HS-27A (cell line): ENCODE measurements around the gene PCBD1.

Experiments used
- DNase-seq: peaks from one replicate; pipeline ENCODE4 v3.0.0-alpha.2; 2012; ENCODE audit warnings: low read depth, missing footprints

Gene PCBD1

DNA sequence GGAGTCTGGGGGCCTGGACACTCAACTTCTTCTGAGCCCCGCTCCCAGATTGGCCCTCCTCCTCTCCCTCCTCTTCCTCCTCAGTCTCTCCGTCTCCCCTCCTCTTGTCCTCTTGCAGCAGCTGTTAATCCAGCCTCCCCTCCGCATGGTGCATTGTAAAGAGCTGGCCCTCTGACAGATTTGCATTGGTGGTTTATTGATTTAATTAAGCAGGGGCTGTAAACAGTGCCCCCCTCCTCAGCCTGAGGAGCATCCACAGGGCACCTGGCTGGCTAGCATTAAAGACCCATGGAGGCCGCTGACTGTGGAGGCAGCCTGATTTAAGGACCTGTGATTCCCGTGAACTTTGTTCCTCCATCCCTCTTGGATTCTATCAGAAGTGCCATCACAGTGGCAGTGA is 28.9 kb upstream of the PCBD1 start:
- DNase-seq: no peak

DNA sequence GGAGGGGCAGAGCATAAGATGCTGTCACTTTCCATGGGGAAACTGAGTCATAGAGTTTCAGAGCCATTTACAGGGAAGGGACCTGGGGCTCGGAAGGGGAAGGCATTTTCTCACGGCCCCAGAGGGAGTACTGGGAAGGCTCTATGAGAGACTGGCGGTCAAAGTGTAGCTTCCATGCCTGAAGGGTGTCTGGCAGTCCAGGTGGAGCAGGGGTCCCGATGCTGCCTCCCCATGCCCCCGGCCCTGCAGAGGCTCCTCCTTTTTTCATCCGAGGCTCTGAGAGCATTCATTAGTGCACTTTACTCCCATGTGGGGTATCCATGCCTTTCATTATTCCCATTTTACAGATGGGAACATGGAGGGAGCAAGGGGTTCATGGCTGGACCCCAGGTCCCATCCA is 27.9 kb upstream of the PCBD1 start:
- DNase-seq: no peak

DNA sequence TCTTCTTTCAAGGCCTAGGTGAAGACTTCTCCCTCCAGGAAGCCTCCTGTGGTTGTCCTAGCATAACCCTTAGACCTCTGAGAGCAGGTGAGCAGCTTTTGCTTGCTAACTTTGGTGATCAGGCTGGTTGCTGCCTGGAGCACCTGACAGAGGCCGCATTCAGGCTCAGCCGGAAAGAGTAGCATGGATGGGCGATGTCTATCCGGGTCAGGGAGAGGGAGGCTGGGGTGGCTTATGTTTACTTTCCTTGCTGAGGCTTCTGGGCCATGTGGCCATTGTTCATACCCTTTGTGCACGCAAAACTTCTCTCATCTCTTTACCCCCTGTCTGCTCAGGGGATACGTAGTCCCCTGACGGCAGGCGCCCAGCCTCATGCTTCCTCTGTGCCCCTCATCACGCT is 27.4 kb upstream of the PCBD1 start:
- no peak for DNase-seq

DNA sequence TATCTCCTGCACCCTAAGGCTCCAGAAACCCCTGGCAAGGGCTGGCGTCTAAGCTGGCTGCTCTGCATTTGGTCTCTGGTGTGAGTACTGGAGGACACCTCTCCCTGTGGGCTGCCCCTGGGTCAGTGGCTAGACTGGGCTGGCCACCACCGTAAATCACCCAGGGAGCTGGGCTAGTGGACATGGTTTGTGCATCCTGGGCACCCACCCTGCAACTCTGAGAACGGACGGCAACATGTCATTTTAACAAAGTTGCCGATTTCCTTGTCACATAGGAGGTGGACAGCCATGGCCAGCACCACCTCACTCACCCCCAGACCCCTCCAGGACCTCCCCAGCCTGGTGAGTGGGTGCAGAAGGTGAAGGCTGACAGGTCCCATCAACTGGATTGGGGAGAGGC is 26.8 kb upstream of the PCBD1 start:
- DNase-seq: no peak

DNA sequence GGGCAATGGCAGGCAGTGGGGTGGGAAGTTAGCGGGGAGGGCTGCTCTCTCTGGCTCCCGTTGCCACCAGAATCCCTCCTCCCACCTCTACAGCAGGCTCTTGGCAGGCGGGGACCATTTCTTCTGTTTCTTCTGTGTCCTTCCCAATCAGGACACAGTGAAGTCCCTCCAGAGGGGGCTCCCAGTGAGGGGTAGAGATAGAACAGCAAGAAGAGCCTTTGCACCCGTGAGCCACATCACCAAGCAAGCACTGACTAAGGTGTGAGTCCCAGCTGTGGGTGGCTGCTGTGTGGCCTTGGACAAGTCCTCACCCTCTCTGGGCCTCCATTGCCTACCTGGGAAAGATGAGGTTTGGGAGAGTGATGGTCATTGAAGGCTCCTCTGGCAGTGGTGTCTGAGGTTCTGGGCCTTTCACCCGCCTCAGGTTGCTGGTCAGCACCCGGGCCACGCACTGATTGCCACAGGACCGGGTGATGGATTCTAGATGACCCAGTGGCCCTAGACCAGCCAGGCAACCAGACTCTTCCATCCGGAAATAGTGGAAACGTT is 26.0 kb upstream of the PCBD1 start:
- DNase-seq: no peak

DNA sequence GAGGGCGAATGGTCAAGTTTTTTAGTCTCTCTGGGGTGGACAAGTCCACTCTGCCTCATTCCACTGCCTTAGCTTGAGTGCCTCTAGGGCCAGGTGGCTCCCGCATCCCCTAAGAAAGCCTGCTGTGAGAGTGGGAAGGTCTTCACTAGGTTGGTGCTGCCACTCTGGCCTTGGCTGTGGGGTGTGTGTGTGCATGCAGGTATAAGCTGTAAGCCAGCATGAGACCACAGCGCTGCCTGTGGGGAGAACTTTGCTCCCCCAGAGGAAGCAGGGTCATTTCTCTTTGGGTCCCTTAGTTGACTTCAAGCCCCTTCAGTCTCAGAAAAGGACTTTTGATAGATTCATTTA is 25.5 kb upstream of the PCBD1 start:
- no peak for DNase-seq

DNA sequence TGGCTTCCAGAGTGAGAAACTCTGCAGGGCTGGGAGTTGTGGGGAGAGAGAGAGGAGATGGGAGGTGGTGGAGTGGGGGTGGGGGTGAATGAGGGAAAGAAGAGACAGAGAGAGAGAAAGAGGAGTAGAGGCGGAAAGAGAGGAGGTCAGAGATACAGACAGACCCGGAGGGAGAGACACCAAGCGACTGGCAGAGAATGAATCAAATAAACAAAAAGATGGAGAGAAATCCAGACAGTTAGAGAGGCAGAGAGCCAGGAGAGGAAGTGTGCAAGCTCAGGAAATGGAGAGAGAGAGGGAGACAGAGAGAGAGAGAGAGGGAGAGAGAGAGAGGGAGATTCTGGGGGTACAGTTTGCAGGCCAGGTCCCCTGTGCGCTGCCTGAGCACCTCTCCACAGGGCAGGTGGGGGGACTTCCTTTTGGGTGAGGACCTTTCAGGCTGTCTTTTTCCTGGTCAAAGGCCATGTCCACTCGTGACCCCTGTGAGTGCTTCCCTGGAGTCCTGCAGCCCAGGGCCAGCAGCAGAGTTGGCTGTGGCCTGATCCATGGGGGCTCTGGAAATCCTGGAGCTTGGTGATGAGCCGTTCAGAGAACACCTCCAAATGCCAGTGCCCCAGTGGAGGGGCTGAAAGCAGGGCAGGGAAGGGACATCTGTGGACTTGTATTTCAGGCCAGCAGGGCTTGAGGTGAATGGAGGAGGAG is 25.0 kb upstream of the PCBD1 start:
- DNase-seq: no peak

DNA sequence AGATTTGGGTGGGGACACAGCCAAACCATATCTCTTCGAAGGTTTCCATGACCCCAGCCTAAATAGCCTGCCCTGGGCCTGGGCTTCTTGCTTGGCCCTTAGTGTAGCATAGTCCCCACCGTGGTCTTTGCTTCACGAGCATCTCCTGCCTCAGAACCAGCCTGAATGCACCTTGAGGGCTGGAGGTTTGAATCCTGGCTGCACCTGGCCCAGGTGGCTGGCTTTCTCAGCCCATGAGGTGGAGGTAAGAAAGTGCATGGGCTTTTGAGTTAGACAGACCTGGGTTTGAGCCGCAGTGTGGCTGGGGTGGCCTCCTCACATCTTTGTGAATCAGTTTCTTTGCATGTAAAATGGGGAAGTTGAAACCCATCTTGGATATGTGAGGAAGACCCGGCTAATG is 24.2 kb upstream of the PCBD1 start:
- DNase-seq: no peak

DNA sequence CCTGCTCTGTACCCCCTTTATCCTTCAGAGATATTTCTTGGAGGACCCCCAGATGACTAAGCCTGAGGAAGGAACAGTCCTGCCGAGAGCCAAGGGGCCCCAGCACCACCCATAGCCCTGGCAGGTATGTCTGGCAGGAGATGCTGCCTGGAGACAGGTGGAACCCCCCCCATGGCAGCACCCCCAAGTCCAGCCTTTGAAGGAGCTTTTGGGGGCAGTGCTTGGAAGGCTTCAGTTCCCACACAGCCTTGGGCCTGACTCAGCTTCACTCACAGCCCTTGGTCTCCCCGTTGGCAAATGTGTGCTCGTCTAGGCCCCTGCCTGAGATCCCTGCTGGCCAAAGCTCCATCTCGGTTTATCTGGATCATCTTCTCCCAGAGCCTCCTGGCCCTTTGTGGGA is 23.0 kb upstream of the PCBD1 start:
- DNase-seq: no peak

DNA sequence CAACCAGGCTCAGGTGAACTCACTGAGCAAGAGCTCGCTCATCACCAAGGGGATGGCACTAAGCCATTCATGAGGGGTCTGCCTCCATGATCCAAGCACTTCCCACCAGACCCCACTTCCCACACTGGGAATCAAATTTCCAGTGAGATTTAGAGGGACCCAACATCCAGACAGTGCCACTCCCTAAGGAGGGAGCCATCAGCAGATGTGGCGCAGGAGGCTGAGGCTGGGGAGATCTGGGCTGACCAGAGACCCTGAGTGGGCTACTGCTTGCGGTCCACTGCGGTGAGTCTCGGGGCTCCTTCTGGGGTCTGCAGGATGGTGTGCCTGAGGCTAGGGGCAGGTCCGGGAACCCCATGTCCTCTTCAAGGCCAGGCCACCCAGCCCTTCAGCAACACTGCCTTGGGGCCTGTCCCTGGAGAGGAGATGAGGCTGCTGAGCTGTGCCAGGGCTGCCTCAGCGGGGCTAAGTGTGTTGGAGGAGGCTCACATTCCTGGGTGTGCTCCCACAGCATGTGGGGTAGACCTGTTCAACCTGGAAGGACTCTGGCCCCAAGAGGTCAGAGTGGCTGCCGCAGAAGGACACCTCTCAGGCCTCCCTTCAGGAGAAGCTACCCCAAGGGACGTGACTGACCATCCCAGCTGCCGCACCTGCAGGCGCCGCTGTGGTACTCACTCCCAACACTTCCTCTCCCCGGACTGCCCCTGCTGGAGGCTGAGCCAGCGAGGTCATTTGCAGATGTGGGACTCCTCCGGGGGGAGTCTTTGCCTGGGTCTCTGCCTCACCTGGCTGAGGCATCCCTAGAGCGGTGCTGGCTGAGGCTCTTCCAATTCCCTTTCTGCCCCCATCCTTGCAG is 22.3 kb upstream of the PCBD1 start:
- DNase-seq: no peak

DNA sequence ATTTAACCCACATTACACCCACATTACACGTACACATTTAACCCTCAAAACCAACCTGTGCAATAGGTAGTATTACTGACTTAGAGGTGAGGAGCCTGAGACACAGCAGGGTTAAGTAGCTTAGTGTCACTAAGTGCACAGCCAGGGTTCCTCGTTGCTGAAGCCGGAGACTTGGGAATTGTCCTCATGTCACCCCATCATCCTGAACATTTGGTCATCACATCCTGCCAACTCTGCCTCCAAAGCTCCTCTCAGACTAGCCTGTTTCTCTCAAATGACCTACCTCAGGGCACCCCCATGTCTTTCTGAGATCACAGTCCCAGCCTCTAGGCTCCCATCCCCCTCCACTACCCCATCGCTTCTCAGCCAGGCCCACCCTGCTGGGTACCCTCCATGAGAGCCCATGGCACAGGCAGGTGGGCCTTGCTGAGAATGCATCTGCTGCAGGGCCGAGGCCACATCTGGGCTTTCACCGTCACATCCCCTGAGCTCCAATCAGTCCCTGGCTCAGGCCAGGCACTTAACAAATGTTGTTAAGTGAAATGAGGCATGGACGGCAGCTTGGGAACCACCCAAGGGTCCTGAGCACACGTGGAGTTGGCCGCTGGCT is 21.1 kb upstream of the PCBD1 start:
- no peak for DNase-seq

DNA sequence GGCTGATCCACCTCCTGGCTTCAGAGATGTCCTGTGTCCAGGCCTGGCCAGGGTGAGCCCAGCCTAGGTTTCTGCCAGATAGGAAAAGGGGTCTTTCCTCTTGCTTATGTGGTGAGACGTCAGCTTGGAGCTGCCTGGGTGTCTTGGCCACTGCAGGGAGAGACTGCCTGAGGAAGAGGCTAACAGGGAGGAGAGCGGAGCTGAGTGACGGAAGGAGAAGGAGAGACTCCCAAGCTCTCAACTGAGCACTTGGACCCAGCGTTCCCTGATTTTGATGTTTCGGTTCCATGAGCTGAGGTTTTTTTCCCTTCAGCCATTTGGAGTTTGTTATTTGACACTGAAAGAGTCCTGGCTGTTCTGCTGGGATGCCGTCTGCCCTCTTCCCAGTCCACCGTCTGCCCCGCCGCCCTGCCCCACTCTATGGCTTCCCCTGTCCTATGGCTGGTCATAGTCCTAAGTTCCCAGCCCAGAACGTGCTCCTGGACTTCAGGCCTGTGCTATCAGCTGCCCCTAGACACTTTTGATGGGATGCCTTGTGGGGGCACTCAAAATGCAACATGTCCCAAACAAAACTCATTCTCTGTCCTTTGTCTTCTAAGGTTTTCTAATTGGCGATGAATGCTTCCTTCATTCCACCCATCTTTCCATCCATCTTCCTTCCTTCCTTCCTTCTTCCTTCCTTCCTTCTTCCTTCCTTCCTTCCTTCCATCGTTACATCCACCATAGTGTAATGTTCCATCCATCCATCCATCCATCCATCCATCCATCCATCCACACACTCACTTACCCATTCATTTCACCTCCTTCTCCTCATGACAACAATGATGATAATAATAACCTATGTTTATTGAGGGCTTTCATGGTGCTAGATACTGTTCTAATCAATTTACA is 20.3 kb upstream of the PCBD1 start:
- DNase-seq: no peak

DNA sequence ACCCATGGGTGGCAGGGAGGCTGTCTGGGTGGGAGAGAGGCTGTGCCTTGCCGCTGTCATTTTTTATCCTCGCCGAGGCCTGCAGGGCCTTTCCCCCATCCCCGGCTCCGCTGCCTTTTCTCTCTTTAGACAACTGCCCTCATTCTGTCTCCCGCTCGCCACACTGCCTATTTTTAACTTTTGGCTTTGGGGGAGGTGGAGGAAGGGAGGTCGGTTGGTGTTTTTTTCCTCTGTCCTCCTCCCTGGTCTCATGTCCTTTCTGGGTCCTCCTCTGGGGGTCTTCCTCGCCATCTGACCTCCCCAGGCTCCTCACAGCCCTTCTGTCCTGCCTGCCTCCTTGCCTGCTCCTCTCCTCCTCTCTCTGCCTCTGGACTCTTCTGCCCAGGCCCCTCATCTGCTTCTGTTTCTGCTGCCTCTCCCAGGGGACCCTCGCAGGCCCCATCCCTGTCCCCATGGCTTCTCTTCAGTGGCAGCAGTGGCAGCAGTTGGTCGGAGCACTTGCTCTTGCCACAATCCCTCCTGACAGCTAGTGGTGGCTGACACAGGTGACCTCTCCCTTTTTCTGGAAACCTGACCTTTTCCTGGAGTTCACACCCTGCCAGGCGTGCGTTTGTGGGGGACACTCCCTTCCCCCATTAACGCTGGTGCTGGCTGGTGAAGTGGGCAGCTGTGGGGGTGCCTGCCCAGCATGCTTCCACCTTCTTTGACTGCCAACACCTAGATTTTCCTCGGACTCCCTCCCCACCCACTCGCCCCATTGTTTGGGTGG is 19.5 kb upstream of the PCBD1 start:
- DNase-seq: no peak

DNA sequence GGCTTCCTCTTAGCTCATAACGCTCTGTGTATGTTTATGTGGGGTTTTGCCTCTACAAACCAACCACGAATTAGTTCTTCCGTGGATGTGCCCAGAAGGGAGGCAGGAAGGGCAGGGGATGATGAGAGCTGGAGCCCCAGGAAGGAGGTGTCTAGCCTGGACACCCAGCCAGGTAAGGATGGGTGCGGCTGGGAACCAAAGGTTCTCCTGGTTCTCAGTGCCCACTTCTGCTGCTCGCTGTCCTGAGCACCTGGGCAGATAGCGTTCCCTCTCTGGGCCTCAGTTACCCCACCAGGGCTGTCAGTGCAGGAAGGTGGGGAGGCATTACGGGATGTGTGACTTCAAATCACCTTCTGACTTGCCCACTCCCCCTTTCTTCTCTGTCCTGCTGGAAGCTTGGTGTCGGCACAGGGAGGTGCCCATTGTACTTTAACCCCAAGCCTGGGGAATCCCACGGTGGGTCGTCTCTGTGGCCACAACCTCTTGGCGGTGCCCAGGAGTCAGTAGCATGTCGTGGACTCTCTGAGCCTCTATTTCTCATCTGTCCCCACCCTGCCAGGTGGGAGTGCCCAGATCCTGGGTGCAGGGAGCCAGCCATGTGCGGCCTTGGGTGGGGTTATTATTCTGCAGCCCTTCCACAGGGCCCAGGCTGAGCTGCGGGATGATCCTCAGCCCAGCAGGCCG is 18.7 kb upstream of the PCBD1 start:
- DNase-seq: no peak

DNA sequence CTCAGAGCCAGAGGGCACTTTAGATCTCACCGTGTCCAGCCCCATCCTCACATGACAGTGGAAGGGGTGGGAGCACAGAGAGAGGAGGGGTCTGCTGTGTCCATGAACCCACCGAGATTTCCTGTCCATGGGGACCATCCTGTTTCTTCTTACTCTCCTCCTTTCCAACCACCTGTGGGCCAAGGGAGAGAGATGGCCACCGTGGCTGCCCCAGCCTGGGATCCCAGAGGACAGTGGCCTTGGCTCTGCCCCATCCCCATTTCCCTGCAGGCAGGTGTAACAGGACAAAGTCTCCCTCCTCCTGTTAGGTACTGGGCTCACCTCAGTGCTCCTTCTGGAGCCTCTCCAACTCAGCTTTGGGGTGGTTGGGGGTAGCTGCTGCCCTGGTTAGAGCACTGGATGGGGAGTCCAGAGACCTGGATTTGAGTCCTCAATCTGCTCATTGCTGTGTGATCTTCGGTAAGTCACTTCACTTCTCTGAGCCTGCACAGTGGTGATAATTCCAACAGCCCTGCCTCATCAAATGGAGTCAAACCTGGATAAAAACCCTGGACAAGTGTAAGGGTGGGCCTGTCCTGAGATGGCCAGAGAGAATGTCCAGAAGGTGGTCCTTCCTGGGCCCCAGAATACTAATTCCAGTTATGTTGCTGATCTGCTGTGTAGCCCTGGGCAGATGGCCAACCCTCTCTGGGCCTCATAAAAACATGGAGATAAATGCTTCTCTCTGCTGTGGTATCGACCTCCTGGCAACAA is 17.8 kb upstream of the PCBD1 start:
- no peak for DNase-seq

DNA sequence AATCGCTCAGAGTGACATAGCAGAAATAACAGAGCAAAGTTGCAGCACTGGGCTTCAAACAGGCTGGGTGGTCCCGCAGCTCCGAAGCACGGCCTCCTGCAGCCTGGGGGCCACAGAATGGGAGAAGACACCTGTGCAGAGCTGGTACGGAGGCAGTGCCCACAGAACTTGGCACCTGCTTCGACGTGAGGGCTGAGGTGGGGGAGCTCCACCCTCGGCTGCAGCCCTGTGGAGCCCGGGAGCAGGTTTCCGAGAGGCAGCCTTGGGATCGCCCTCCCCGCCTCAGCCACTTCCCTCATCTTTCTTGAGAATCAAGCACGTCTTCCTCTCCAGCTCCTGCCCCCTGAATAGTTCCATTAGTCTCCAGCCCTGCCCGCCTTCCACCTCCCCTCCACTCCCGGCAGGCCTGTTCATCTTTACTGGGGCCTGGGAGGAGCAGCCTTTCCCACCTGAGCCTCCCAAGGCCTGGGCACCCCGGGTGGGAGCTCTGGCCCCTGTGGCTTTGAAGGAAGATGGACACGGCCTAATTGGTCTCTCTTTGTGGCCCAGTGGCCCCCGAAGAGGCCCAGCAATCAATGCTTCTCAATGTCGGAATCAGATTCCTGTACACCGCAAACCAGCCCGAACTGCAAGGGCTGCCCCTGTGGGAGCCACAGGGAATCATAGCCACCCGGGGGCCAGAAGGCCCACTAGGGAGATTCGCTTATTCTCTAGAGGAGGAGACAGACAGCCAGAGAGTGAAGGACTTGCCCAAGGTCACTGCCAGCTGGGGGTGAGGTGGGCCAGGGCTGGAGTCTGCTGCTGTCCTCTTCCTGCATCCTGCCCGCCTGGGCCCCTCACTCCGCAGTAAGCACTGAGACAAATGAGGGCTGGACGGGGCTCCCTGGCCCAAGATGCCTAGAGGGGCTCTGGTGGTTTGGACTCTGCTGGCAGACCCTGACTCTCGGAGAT is 17.0 kb upstream of the PCBD1 start:
- DNase-seq: no peak

DNA sequence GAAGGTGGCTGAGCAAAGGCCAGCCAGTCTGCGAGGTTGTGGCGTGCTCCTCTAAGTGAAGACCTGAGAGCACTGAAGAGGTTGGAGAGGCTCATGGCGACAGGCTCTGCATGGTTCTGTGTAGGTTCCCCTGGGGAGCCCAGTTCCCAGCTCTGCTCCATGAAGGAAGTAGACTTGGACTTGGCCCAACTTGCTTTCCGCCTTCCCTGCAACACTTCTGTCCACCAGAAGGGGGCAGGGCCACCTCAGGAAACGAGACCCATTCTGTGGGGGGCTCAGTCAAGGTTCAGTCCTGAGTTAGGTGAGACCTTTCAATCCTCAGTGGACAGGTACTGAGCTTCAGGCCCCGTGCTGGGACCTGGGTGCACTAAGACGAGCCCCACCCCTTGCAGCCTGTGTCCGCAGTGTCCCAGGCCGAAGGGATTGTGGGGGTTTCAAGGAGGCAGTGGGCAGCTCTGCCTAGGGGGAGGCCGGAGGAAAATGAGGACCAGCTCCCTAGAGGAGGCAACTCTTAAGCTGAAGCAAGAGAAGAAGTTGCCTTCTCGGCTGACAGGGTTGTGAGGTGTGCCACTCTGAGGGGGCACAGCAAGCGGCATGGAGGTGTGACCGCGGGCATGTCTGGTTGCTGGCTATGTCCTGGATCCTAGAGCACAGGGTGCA is 15.0 kb upstream of the PCBD1 start:
- DNase-seq: no peak

DNA sequence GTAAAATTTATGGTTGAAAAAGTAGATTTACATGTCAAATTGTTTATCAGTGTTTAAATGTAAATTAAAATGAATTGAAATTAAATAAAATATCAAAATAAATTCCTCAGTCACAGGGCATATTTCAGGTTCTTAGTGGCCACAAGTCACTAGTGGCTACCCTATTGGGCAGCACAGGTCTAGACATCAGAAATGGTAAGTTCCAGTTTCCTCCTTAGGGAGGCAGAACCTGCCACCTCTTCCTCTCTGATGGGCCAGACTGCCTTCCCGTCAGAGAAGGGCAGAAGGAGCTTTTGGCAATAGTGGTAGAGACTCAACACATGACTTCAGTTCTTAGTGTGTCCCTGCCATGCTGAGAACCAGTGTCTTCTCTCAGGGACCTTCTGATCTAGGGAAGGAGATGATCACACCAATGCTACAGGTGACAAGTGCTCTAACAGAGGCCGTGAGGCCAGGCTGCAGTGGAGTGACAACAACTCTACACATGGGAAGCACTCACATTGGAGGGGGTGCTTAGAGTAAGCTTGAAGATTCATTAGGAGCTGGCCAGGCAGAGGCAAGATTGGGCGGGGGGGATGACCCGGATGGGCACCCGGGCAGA is 14.4 kb upstream of the PCBD1 start:
- no peak for DNase-seq
